IMR-90 (cell line): ENCODE results near the gene TEX22. TPM values are rescaled to one million over a fixed set of nuclear protein-coding genes. Genes with fewer than 3 reads are reported as not detected.

Experiments
- ATAC-seq: fragments of 200-7000 bp; cut with Tn5 transposase; 2 replicates; pipeline ENCODE4 v1.9.1; 2020; ENCODE audit warnings: low read depth, mild to moderate bottlenecking, moderate library complexity
- BruUV-seq: library from RNA; stranded (reverse); fragments of 400-500 nt; replicated peaks from 2 replicates; lab custom pipeline; 2021; lab: Mats Ljungman, UMichigan
- CTCF ChIA-PET: fragments of 300-600 bp; formaldehyde crosslinking; extraction: SDS; loops from one replicate; lab custom pipeline; 2021; ENCODE audit warnings: antibody characterized with exemption; lab: Yijun Ruan, JAX
- POLR2A ChIA-PET: fragments of 300-600 bp; sonication (Branson Sonifier 250); formaldehyde crosslinking; loops from one replicate; lab custom pipeline; 2022; ENCODE audit warnings: antibody characterized with exemption; ENCODE audit not compliant: unreplicated experiment; lab: Charles Lee
- DNase-seq: peaks from one replicate; pipeline ENCODE4 v3.0.0; 2013
- H2AFZ ChIP-seq: replicated peaks from 2 replicates; pipeline ENCODE3; 2013; ENCODE audit warnings: low read length, mild to moderate bottlenecking; ENCODE audit not compliant: poor library complexity
- H2AK5ac ChIP-seq: 2 replicates; pipeline ENCODE4 v1.6.1; 2013; ENCODE audit warnings: low read depth, low read length, inconsistent platforms
- H2AK9ac ChIP-seq: replicated peaks from 2 replicates; pipeline ENCODE3; 2013; ENCODE audit warnings: mild to moderate bottlenecking, low read depth, low read length, moderate library complexity; ENCODE audit not compliant: poor library complexity
- H2BK120ac ChIP-seq: 2 replicates; pipeline ENCODE4 v1.6.1; 2013; ENCODE audit warnings: low read depth, low read length, inconsistent platforms
- H2BK15ac ChIP-seq: 3 replicates; pipeline ENCODE4 v1.6.1; 2013; ENCODE audit warnings: low read depth, low read length, inconsistent platforms
- H2BK20ac ChIP-seq: 2 replicates; pipeline ENCODE4 v1.6.1; 2013; ENCODE audit warnings: low read depth, mild to moderate bottlenecking, inconsistent platforms, low read length, moderate library complexity
- H2BK5ac ChIP-seq: 2 replicates; pipeline ENCODE4 v1.6.1; 2013; ENCODE audit warnings: mild to moderate bottlenecking, low read depth, low read length, inconsistent platforms; ENCODE audit not compliant: poor library complexity, severe bottlenecking
- H3K14ac ChIP-seq: replicated peaks from 2 replicates; pipeline ENCODE4 v1.6.1; 2013; ENCODE audit warnings: low read depth, low read length, inconsistent platforms
- H3K18ac ChIP-seq: 2 replicates; pipeline ENCODE4 v1.6.1; 2013; ENCODE audit warnings: low read depth, low read length, control low read depth
- H3K23ac ChIP-seq: 2 replicates; pipeline ENCODE4 v1.6.1; 2013; ENCODE audit warnings: low read depth, low read length, inconsistent platforms
- H3K27ac ChIP-seq: 2 replicates; pipeline ENCODE4 v1.5.1; 2013; ENCODE audit warnings: mild to moderate bottlenecking, control low read depth, low read length; ENCODE audit not compliant: insufficient read depth
- H3K27me3 ChIP-seq: 2 replicates; pipeline ENCODE4 v1.6.1; 2013; ENCODE audit warnings: low read length; ENCODE audit not compliant: control insufficient read depth, insufficient read depth
- H3K36me3 ChIP-seq: 2 replicates; pipeline ENCODE4 v1.6.1; 2013; ENCODE audit warnings: low read length, mixed read lengths; ENCODE audit not compliant: control insufficient read depth, insufficient read depth
- H3K4ac ChIP-seq: 2 replicates; pipeline ENCODE4 v1.6.1; 2013; ENCODE audit warnings: low read depth, low read length, inconsistent platforms
- H3K4me1 ChIP-seq: 2 replicates; pipeline ENCODE4 v1.6.1; 2013; ENCODE audit warnings: low read length, mixed read lengths; ENCODE audit not compliant: control insufficient read depth, insufficient read depth
- H3K4me2 ChIP-seq: 2 replicates; pipeline ENCODE4 v1.6.1; 2013; ENCODE audit warnings: low read depth, mild to moderate bottlenecking, control low read depth, low read length, moderate library complexity
- H3K4me3 ChIP-seq: 2 replicates; pipeline ENCODE4 v1.5.1; 2013; ENCODE audit warnings: low read depth, mild to moderate bottlenecking, control low read depth, low read length, moderate library complexity; ENCODE audit not compliant: insufficient read depth
- H3K56ac ChIP-seq: 2 replicates; pipeline ENCODE4 v1.6.1; 2013; ENCODE audit warnings: low read length, inconsistent platforms; ENCODE audit not compliant: insufficient read depth; ENCODE audit errors: extremely low read depth
- H3K79me1 ChIP-seq, 2 experiments: 2 replicates each; pipeline ENCODE4 v1.6.1; 2013; ENCODE audit warnings: low read length in 2 of 2, inconsistent platforms in 1 of 2, low read depth in 1 of 2
- H3K9ac ChIP-seq: 2 replicates; pipeline ENCODE4 v1.6.1; 2013; ENCODE audit warnings: low read depth, low read length, control low read depth
- H3K9me1 ChIP-seq: 2 replicates; pipeline ENCODE4 v1.6.1; 2013; ENCODE audit warnings: low read length, inconsistent platforms; ENCODE audit not compliant: insufficient read depth
- H3K9me3 ChIP-seq: 2 replicates; pipeline ENCODE4 v1.6.1; 2013; ENCODE audit warnings: low read length; ENCODE audit not compliant: control insufficient read depth, insufficient read depth
- H4K20me1 ChIP-seq: 2 replicates; pipeline ENCODE4 v1.6.1; 2013; ENCODE audit warnings: low read length, inconsistent platforms; ENCODE audit not compliant: insufficient read depth
- H4K5ac ChIP-seq: 2 replicates; pipeline ENCODE4 v1.6.1; 2013; ENCODE audit warnings: mild to moderate bottlenecking, low read depth, low read length, control low read depth
- H4K8ac ChIP-seq, 2 experiments: 2 replicates each; pipeline ENCODE4 v1.6.1; 2013; ENCODE audit warnings: low read depth in 2 of 2, low read length in 2 of 2, control low read depth in 1 of 2, inconsistent platforms in 1 of 2
- H4K91ac ChIP-seq: 2 replicates; pipeline ENCODE4 v1.6.1; 2013; ENCODE audit warnings: low read depth, low read length, inconsistent platforms; ENCODE audit not compliant: insufficient read depth
- BHLHE40 ChIP-seq: fragments of 150-350 bp; IDR thresholded peaks from 2 replicates; pipeline ENCODE4 v1.6.1; 2016; ENCODE audit warnings: mild to moderate bottlenecking, low read depth, low read length
- CEBPB ChIP-seq: IDR thresholded peaks from 2 replicates; pipeline ENCODE4 v1.6.1; 2012; ENCODE audit warnings: low read depth, low read length, improper control_type of control experiment
- CHD1 ChIP-seq: IDR thresholded peaks from 2 replicates; pipeline ENCODE4 v1.6.1; 2012; ENCODE audit warnings: low read depth, low read length, improper control_type of control experiment
- FOS ChIP-seq: fragments of 150-350 bp; IDR thresholded peaks from 2 replicates; pipeline ENCODE4 v1.6.1; 2016; ENCODE audit warnings: low read depth, low read length
- MAFK ChIP-seq: IDR thresholded peaks from 2 replicates; pipeline ENCODE4 v1.6.1; 2012; ENCODE audit warnings: low read depth, low read length, improper control_type of control experiment
- MAZ ChIP-seq: IDR thresholded peaks from 2 replicates; pipeline ENCODE4 v1.6.1; 2012; ENCODE audit warnings: low read depth, mild to moderate bottlenecking, low read length, improper control_type of control experiment, moderate library complexity, borderline replicate concordance
- MXI1 ChIP-seq: IDR thresholded peaks from 2 replicates; pipeline ENCODE4 v1.6.1; 2012; ENCODE audit warnings: low read depth, mild to moderate bottlenecking, low read length, moderate library complexity, borderline replicate concordance
- NFE2L2 ChIP-seq: fragments of 150-350 bp; IDR thresholded peaks from 2 replicates; pipeline ENCODE4 v1.6.1; 2016; ENCODE audit warnings: low read depth, mild to moderate bottlenecking, low read length
- POLR2A ChIP-seq: IDR thresholded peaks from 2 replicates; pipeline ENCODE4 v1.6.1; 2012; ENCODE audit warnings: mild to moderate bottlenecking, low read depth, low read length
- RAD21 ChIP-seq: IDR thresholded peaks from 2 replicates; pipeline ENCODE4 v1.6.1; 2012; ENCODE audit warnings: low read length, improper control_type of control experiment
- RCOR1 ChIP-seq: IDR thresholded peaks from 2 replicates; pipeline ENCODE4 v1.6.1; 2012; ENCODE audit warnings: mild to moderate bottlenecking, low read length, improper control_type of control experiment; ENCODE audit not compliant: insufficient replicate concordance
- RFX5 ChIP-seq: IDR thresholded peaks from 2 replicates; pipeline ENCODE4 v1.8.0; 2012; ENCODE audit warnings: low read depth, mild to moderate bottlenecking, low read length, moderate library complexity
- SMC3 ChIP-seq: fragments of 150-350 bp; IDR thresholded peaks from 2 replicates; pipeline ENCODE4 v1.6.1; 2016; ENCODE audit warnings: low read depth, mild to moderate bottlenecking, antibody characterized with exemption, low read length, moderate library complexity
- WGBS, 2 experiments: methylation state at CpG; one replicate each; pipeline versions ENCODE4 v1.1.5 to v1.1.7; 2013; ENCODE audit warnings: missing lambda C conversion rate in 2 of 2; ENCODE audit not compliant: insufficient read length in 1 of 2; ENCODE audit errors: extremely low coverage in 2 of 2; 5-methylcytosine and 5-hydroxymethylcytosine counted together
- dilution Hi-C: fragments of 300-500 bp; cut with HindIII; formaldehyde crosslinking; loops from one replicate; pipeline ENCODE4 v1.14.3; 2018; ENCODE audit warnings: low sequenced_read_pairs; ENCODE audit not compliant: unreplicated experiment
- in situ Hi-C: fragments of 300-500 bp; cut with MboI; formaldehyde crosslinking; loops from 3 replicates; pipeline ENCODE4 v1.14.3; 2019; ENCODE audit warnings: low sequenced_read_pairs, inconsistent platforms, mixed read lengths
- intact Hi-C: fragments of 100-400 bp; cut with micrococcal nuclease; formaldehyde crosslinking; loops from 2 replicates; pipeline ENCODE4 v1.10.0; 2022
- polyA plus RNA-seq, 3 experiments: library from polyadenylated mRNA; depleted of rRNA; stranded (reverse); fragments of >200 nt; gene quantifications; 2 replicates each; pipeline ENCODE4 v1.2.3, GENCODE V29; 2012; ENCODE audit warnings: low replicate concordance in 1 of 3
- total RNA-seq: library from RNA; depleted of rRNA; stranded (reverse); fragments of >200 nt; gene quantifications from 2 replicates; pipeline ENCODE4 v1.2.3, GENCODE V29; 2012
- TF ChIP-seq, protein P1 (sequence below): fragments of 150-350 bp; IDR thresholded peaks from 2 replicates; pipeline ENCODE4 v1.6.1; 2016; ENCODE audit warnings: low read depth, mild to moderate bottlenecking, low read length, moderate library complexity, borderline replicate concordance
- TF ChIP-seq, protein P2 (sequence below): conservative IDR thresholded peaks from 2 replicates; pipeline ENCODE4 v1.5.1; 2012; ENCODE audit warnings: mild to moderate bottlenecking, low read depth, low read length, improper control_type of control experiment
- TF ChIP-seq, protein P3 (sequence below): fragments of 150-350 bp; IDR thresholded peaks from 2 replicates; pipeline ENCODE4 v1.6.1; 2017; ENCODE audit warnings: mild to moderate bottlenecking, antibody characterized with exemption, low read length, low read depth

TEX22 gene
- total and polyA plus RNA-seq, 2 of the 4 experiments (the other 2 are of a cell fraction): 0.10 to 0.18 TPM

DNA sequence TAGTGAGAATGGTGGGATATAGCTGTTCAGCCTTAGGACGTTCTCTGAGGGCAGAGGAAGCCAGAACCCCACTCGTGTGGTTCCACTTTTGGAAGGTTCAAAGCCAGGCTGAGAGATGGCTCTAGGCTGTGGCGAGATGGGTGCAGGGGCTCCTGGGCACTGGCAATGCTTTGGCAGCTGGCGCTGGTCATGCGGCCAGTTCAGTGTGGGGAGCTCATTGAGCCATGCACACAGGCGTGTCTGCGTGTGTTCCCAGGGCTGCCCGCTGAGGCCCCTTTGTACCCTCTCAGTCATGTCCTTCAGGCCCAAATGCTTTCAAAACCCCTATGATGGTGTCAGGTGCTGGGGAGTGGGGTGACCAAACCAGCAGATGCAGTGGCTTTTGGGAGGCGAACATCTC is 1.7 kb downstream of the TEX22 start:
- Histone ChIP-seq H3K23ac (no peak overlapping the region), H3K4me3 (no peak overlapping the region), H4K5ac (no peak overlapping the region), H4K20me1 (no peaks in the 10 kb centered on the region), H3K9me1 (no peaks in the 10 kb centered on the region), H2BK5ac (no peak overlapping the region), H3K4ac (no peak overlapping the region), H3K27me3 (no peaks in the 10 kb centered on the region), H2BK120ac (no peak overlapping the region), H3K4me2 (no peak overlapping the region), H4K8ac (no peak overlapping the region), H3K27ac (no peak overlapping the region), H3K14ac (no peak overlapping the region), H3K36me3 (peaks cover 12% of the 10 kb centered on the region), H3K9me3 (peaks cover 9% of the 10 kb centered on the region), H2AFZ (no peak overlapping the region), H2BK15ac (no peak overlapping the region), H3K9ac (no peak overlapping the region), H2BK20ac (no peak overlapping the region), H3K18ac (no peak overlapping the region), H2AK9ac (no peak overlapping the region), H4K91ac (no peak overlapping the region), H3K56ac (no peak overlapping the region), H2AK5ac (no peak overlapping the region), H3K79me1 (peaks cover 22 to 30% of the 10 kb centered on the region in 2 experiments), H3K4me1 (peaks cover 5% of the 10 kb centered on the region; the same call in 1 of the 2 replicates)
- no TSS peak for BruUV-seq
- CTCF ChIA-PET: no interaction called here
- POLR2A ChIA-PET: no interaction called here
- TF ChIP-seq, protein P1, sequence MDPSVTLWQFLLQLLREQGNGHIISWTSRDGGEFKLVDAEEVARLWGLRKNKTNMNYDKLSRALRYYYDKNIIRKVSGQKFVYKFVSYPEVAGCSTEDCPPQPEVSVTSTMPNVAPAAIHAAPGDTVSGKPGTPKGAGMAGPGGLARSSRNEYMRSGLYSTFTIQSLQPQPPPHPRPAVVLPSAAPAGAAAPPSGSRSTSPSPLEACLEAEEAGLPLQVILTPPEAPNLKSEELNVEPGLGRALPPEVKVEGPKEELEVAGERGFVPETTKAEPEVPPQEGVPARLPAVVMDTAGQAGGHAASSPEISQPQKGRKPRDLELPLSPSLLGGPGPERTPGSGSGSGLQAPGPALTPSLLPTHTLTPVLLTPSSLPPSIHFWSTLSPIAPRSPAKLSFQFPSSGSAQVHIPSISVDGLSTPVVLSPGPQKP: no peak
- no peak for TF ChIP-seq RFX5
- no peak for TF ChIP-seq POLR2A
- no peak for TF ChIP-seq MXI1
- no peak for TF ChIP-seq CHD1
- no peak for TF ChIP-seq MAZ
- TF ChIP-seq CEBPB: no peak
- TF ChIP-seq RAD21: no peak
- no peak for TF ChIP-seq NFE2L2
- TF ChIP-seq MAFK: no peak
- TF ChIP-seq, protein P2, sequence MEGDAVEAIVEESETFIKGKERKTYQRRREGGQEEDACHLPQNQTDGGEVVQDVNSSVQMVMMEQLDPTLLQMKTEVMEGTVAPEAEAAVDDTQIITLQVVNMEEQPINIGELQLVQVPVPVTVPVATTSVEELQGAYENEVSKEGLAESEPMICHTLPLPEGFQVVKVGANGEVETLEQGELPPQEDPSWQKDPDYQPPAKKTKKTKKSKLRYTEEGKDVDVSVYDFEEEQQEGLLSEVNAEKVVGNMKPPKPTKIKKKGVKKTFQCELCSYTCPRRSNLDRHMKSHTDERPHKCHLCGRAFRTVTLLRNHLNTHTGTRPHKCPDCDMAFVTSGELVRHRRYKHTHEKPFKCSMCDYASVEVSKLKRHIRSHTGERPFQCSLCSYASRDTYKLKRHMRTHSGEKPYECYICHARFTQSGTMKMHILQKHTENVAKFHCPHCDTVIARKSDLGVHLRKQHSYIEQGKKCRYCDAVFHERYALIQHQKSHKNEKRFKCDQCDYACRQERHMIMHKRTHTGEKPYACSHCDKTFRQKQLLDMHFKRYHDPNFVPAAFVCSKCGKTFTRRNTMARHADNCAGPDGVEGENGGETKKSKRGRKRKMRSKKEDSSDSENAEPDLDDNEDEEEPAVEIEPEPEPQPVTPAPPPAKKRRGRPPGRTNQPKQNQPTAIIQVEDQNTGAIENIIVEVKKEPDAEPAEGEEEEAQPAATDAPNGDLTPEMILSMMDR: no peak
- no peak for TF ChIP-seq RCOR1
- TF ChIP-seq SMC3: no peak
- TF ChIP-seq FOS: no peak
- TF ChIP-seq BHLHE40: no peak
- TF ChIP-seq, protein P3, sequence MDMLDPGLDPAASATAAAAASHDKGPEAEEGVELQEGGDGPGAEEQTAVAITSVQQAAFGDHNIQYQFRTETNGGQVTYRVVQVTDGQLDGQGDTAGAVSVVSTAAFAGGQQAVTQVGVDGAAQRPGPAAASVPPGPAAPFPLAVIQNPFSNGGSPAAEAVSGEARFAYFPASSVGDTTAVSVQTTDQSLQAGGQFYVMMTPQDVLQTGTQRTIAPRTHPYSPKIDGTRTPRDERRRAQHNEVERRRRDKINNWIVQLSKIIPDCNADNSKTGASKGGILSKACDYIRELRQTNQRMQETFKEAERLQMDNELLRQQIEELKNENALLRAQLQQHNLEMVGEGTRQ: no peak
- intact Hi-C loops (no loop called here), dilution Hi-C loops (no loop called here), in situ Hi-C loops (no loop called here)
- WGBS, 2 experiments: 99% methylated on average over 7 of the region's 9 CpGs; no CpG with 5 or more reads in 1 of the 2 experiments
- no peak for ATAC-seq
- no peak for DNase-seq
